ENCODE results near the gene CLDN5. TPM values are rescaled to one million over a fixed set of nuclear protein-coding genes. Genes with fewer than 3 reads are reported as not detected.
"Not testable (repeated sequence)": the region's sequence is repeated elsewhere in the genome, so short reads cannot be mapped to it uniquely, and the experiment has no call there.

The CLDN5 gene
- total RNA-seq, 1 donor from 2014 or later: 19.5 TPM

GRCh38 chr22:19536564-19536963 is 12.4 kb upstream of the CLDN5 start:
- Histone ChIP-seq H3K36me3 (no peaks in the 10 kb centered on the region), H3K27ac (replicated peaks) (no peak overlapping the region), H3K9me3 (replicated peaks) (no peaks in the 10 kb centered on the region), H3K27me3 (ENCODE audit: low read depth) (peaks cover 6% of the 10 kb centered on the region), H3K4me3 (no peak overlapping the region), H3K4me1 (no peaks in the 10 kb centered on the region)
- TF ChIP-seq CTCF (IDR thresholded peaks at IDR 0.05; ENCODE audit: borderline replicate concordance): no peak
- intact Hi-C loops (cut with micrococcal nuclease): no loop called here
- DNase-seq: no peak

- no peak for DNase-seq
- peaks cover 6% of the 10 kb centered on the region for H3K27me3 ChIP-seq (ENCODE audit: low read depth)
- TF ChIP-seq CTCF (IDR thresholded peaks at IDR 0.05; ENCODE audit: borderline replicate concordance): no peak
- H3K9me3 ChIP-seq (replicated peaks): no peaks in the 10 kb centered on the region
- intact Hi-C loops (cut with micrococcal nuclease): no loop called here
- H3K36me3 ChIP-seq: no peaks in the 10 kb centered on the region
- no peak overlapping the region for H3K27ac ChIP-seq (replicated peaks)
- no peaks in the 10 kb centered on the region for H3K4me1 ChIP-seq
- no peak overlapping the region for H3K4me3 ChIP-seq
Observed at GRCh38 chr22:19535001-19535400, 10.8 kb upstream of the CLDN5 start.

GRCh38 chr22:19533857-19534256 is 9.6 kb upstream of the CLDN5 start:
- H3K27ac ChIP-seq (replicated peaks): no peak overlapping the region
- H3K36me3 ChIP-seq: no peaks in the 10 kb centered on the region
- H3K27me3 ChIP-seq (ENCODE audit: low read depth): peaks cover 6% of the 10 kb centered on the region
- DNase-seq: no peak
- H3K9me3 ChIP-seq (replicated peaks): no peaks in the 10 kb centered on the region
- H3K4me1 ChIP-seq: no peaks in the 10 kb centered on the region
- no peak for TF ChIP-seq CTCF (IDR thresholded peaks at IDR 0.05; ENCODE audit: borderline replicate concordance)
- no peak overlapping the region for H3K4me3 ChIP-seq
- intact Hi-C loops (cut with micrococcal nuclease): no loop called here

DNA sequence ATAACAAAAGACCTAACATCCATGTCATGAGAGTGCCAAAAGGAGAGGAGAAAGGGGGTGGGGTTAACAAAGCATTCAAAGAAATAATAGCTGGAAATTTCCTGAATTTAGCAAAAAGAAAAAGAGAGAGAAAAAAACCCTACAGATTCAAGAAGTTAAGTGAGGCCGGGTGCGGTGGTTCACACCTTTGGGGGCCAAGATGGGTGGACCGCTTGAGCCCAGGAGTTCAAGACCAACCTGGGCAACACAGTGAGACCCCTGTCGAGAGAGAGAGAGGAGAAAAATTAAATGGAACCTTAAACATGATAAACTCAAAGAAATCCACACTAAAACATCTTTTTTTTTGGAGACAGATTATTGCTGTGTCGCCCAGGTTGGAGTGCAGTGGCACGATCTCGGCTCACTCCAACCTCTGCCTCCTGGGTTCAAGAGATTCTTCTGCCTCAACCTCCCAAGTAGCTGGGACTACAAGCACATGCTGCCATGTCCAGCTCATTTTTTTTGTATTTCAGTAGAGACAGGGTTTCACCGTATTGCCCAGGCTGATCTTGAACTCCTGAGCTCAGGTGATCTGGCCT is 8.9 kb upstream of the CLDN5 start:
- Histone ChIP-seq H3K9me3 (replicated peaks) (no peaks in the 10 kb centered on the region), H3K4me3 (no peak overlapping the region), H3K27ac (replicated peaks) (no peak overlapping the region), H3K36me3 (no peaks in the 10 kb centered on the region), H3K27me3 (ENCODE audit: low read depth) (peaks cover 6% of the 10 kb centered on the region), H3K4me1 (peaks cover under 1% of the 10 kb centered on the region)
- TF ChIP-seq CTCF (IDR thresholded peaks at IDR 0.05; ENCODE audit: borderline replicate concordance): no peak
- DNase-seq: no peak
- intact Hi-C loops (cut with micrococcal nuclease): no loop called here

GRCh38 chr22:19531327-19531726 is 7.1 kb upstream of the CLDN5 start:
- intact Hi-C loops (cut with micrococcal nuclease); H3K4me3 ChIP-seq; H3K36me3 ChIP-seq; DNase-seq; H3K27me3 ChIP-seq (ENCODE audit: low read depth); H3K27ac ChIP-seq (replicated peaks); H3K9me3 ChIP-seq (replicated peaks): not testable (repeated sequence)
- H3K4me1 ChIP-seq: peaks cover 19% of the 10 kb centered on the region

DNA sequence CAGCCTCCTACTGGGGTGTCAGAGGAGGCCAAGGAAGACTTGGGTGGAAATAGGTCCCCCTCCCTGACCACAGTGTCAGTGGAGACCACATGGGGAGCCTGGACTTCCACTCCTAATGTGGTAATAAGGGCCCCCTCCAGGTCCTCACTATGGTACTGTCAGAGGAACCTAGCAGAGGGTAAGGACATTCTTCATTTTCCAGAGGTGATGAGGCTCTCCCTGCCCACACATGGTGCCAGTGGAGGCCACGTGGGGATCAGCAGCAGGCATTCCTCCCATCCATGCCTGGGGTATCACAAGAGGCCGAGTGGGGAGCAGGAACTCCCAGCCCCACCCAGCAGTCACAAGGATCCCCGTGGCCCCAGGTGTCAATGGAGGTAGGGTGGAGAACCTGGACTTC is 6.5 kb upstream of the CLDN5 start:
- Histone ChIP-seq H3K36me3 (no peaks in the 10 kb centered on the region), H3K4me1 (peaks cover 25% of the 10 kb centered on the region), H3K27ac (replicated peaks) (no peak overlapping the region), H3K9me3 (replicated peaks) (no peaks in the 10 kb centered on the region), H3K4me3 (no peak overlapping the region), H3K27me3 (ENCODE audit: low read depth) (peaks cover 2% of the 10 kb centered on the region)
- intact Hi-C loops (cut with micrococcal nuclease): no loop called here
- DNase-seq: no peak
- no peak for TF ChIP-seq CTCF (IDR thresholded peaks at IDR 0.05; ENCODE audit: borderline replicate concordance)
